Measurements from ENCODE around the gene HNRNPAB.
"Not testable (repeated sequence)": the region's sequence is repeated elsewhere in the genome, so short reads cannot be mapped to it uniquely, and the experiment has no call there.

Gene HNRNPAB

GRCh38 chr5:178241688-178242231 is 37.4 kb downstream of the HNRNPAB start:
- peak overlapping the region; percentile 96 for H3K27ac Mint-ChIP-seq
- CTCF ChIA-PET, result no interaction called here

GRCh38 chr5:178242416-178242815 is 38.1 kb downstream of the HNRNPAB start:
- DNase-seq, result no peak
- Mint-ChIP-seq H3K9me3 (no peaks in the 10 kb centered on the region), H3K27me3 (peaks cover 5% of the 10 kb centered on the region), H3K4me1 (peaks cover 57% of the 10 kb centered on the region), H3K4me3 (peak overlapping the region; percentile 36), H3K27ac (peak overlapping the region; percentile 79), H3K36me3 (no peaks in the 10 kb centered on the region)
- CTCF ChIA-PET, result no interaction called here

More at GRCh38 chr5:178241688-178242231, 37.4 kb downstream of the HNRNPAB start:
- H3K27me3 Mint-ChIP-seq, result peaks cover 3% of the 10 kb centered on the region
- peak overlapping the region; percentile 80 for H3K4me3 Mint-ChIP-seq
- no peak for DNase-seq
- no peaks in the 10 kb centered on the region for H3K36me3 Mint-ChIP-seq
- H3K4me1 Mint-ChIP-seq, result peaks cover 61% of the 10 kb centered on the region
- no peaks in the 10 kb centered on the region for H3K9me3 Mint-ChIP-seq

GRCh38 chr5:178244576-178244975 is 40.2 kb downstream of the HNRNPAB start:
- no peak for DNase-seq
- no peak overlapping the region for H3K27ac Mint-ChIP-seq
- peaks cover 5% of the 10 kb centered on the region for H3K27me3 Mint-ChIP-seq
- no peaks in the 10 kb centered on the region for H3K9me3 Mint-ChIP-seq
- no peak overlapping the region for H3K4me3 Mint-ChIP-seq
- peaks cover 57% of the 10 kb centered on the region for H3K4me1 Mint-ChIP-seq
- CTCF ChIA-PET, result interaction anchor here (1.7 kb wide), 1 partner anchor 10 kb away, joined by 6 read pairs; no protein-coding TSS in a partner anchor
- no peaks in the 10 kb centered on the region for H3K36me3 Mint-ChIP-seq

GRCh38 chr5:178245389-178245788 is 41.1 kb downstream of the HNRNPAB start:
- no peak for DNase-seq
- no peaks in the 10 kb centered on the region for H3K36me3 Mint-ChIP-seq
- H3K4me1 Mint-ChIP-seq, result peaks cover 58% of the 10 kb centered on the region
- H3K27me3 Mint-ChIP-seq, result peaks cover 5% of the 10 kb centered on the region
- CTCF ChIA-PET, result no interaction called here
- no peak overlapping the region for H3K4me3 Mint-ChIP-seq
- H3K27ac Mint-ChIP-seq, result no peak overlapping the region
- no peaks in the 10 kb centered on the region for H3K9me3 Mint-ChIP-seq

- Mint-ChIP-seq H3K27me3 (peaks cover 5% of the 10 kb centered on the region), H3K4me1 (peaks cover 52% of the 10 kb centered on the region), H3K4me3 (no peak overlapping the region), H3K27ac (peak overlapping the region; percentile 50), H3K36me3 (no peaks in the 10 kb centered on the region), H3K9me3 (no peaks in the 10 kb centered on the region)
- CTCF ChIA-PET, result no interaction called here
- DNase-seq, result no peak
Observed at GRCh38 chr5:178246624-178247279, 42.4 kb downstream of the HNRNPAB start.

GRCh38 chr5:178247481-178248456 is 43.4 kb downstream of the HNRNPAB start:
- H3K4me1 Mint-ChIP-seq, result peaks cover 45% of the 10 kb centered on the region
- no peaks in the 10 kb centered on the region for H3K9me3 Mint-ChIP-seq
- CTCF ChIA-PET, result interaction anchor here (1.2 to 1.5 kb wide), 2 partner anchors 9 to 33 kb away, joined by 3 read pairs; no protein-coding TSS in a partner anchor
- no peaks in the 10 kb centered on the region for H3K36me3 Mint-ChIP-seq
- H3K4me3 Mint-ChIP-seq, result no peak overlapping the region
- H3K27me3 Mint-ChIP-seq, result peaks cover 5% of the 10 kb centered on the region
- no peak for DNase-seq
- H3K27ac Mint-ChIP-seq, result no peak overlapping the region

GRCh38 chr5:178248750-178249149 is 44.4 kb downstream of the HNRNPAB start:
- H3K27me3 Mint-ChIP-seq, result peaks cover 5% of the 10 kb centered on the region
- H3K27ac Mint-ChIP-seq, result peak overlapping the region; percentile 83
- CTCF ChIA-PET, result interaction anchor here (1.5 kb wide), 1 partner anchor 10 kb away, joined by 3 read pairs; no protein-coding TSS in a partner anchor
- H3K4me1 Mint-ChIP-seq, result peaks cover 42% of the 10 kb centered on the region
- no peaks in the 10 kb centered on the region for H3K9me3 Mint-ChIP-seq
- no peak for DNase-seq
- H3K4me3 Mint-ChIP-seq, result no peak overlapping the region
- no peaks in the 10 kb centered on the region for H3K36me3 Mint-ChIP-seq

GRCh38 chr5:178249191-178249989 is 45.1 kb downstream of the HNRNPAB start:
- H3K9me3 Mint-ChIP-seq, result no peaks in the 10 kb centered on the region
- peak; percentile 59 for DNase-seq
- H3K4me1 Mint-ChIP-seq, result peaks cover 41% of the 10 kb centered on the region
- peak overlapping the region; percentile 83 for H3K27ac Mint-ChIP-seq
- H3K27me3 Mint-ChIP-seq, result peaks cover 5% of the 10 kb centered on the region
- no peaks in the 10 kb centered on the region for H3K36me3 Mint-ChIP-seq
- H3K4me3 Mint-ChIP-seq, result peak overlapping the region; percentile 38
- CTCF ChIA-PET, result interaction anchor here (1.5 kb wide), 1 partner anchor 11 kb away, joined by 3 read pairs; no protein-coding TSS in a partner anchor

- H3K4me1 Mint-ChIP-seq, result peaks cover 41% of the 10 kb centered on the region
- peak overlapping the region; percentile 67 for H3K27ac Mint-ChIP-seq
Observed at GRCh38 chr5:178250263-178250662, 45.9 kb downstream of the HNRNPAB start.

GRCh38 chr5:178252258-178252657 is 47.9 kb downstream of the HNRNPAB start:
- H3K36me3 Mint-ChIP-seq, result no peaks in the 10 kb centered on the region
- H3K4me1 Mint-ChIP-seq, result peaks cover 36% of the 10 kb centered on the region
- CTCF ChIA-PET, result interaction anchor here (1.2 to 2.0 kb wide), 2 partner anchors 14 to 17 kb away, joined by 3 to 7 read pairs; no protein-coding TSS in a partner anchor
- DNase-seq, result no peak
- peaks cover 5% of the 10 kb centered on the region for H3K27me3 Mint-ChIP-seq
- no peak overlapping the region for H3K27ac Mint-ChIP-seq
- H3K4me3 Mint-ChIP-seq, result no peak overlapping the region
- no peaks in the 10 kb centered on the region for H3K9me3 Mint-ChIP-seq

More at GRCh38 chr5:178250263-178250662, 45.9 kb downstream of the HNRNPAB start:
- CTCF ChIA-PET, result no interaction called here
- Mint-ChIP-seq H3K4me3 (no peak overlapping the region), H3K36me3 (no peaks in the 10 kb centered on the region), H3K9me3 (no peaks in the 10 kb centered on the region), H3K27me3 (peaks cover 6% of the 10 kb centered on the region)
- no peak for DNase-seq

- H3K27ac Mint-ChIP-seq, H3K4me3 Mint-ChIP-seq, CTCF ChIA-PET, H3K36me3 Mint-ChIP-seq, H3K27me3 Mint-ChIP-seq, DNase-seq, H3K9me3 Mint-ChIP-seq: not testable (repeated sequence)
- peaks cover 26% of the 10 kb centered on the region for H3K4me1 Mint-ChIP-seq
Observed at GRCh38 chr5:178253632-178254031, 49.3 kb downstream of the HNRNPAB start.

- no peak for DNase-seq
- H3K36me3 Mint-ChIP-seq, result no peaks in the 10 kb centered on the region
- peaks cover 5% of the 10 kb centered on the region for H3K4me1 Mint-ChIP-seq
- CTCF ChIA-PET, result interaction anchor here (0.7 to 1.0 kb wide), 2 partner anchors 362 to 1237 kb away, joined by 3 read pairs; no protein-coding TSS in a partner anchor
- no peak overlapping the region for H3K4me3 Mint-ChIP-seq
- no peak overlapping the region for H3K27ac Mint-ChIP-seq
- H3K9me3 Mint-ChIP-seq, result no peaks in the 10 kb centered on the region
- H3K27me3 Mint-ChIP-seq, result peaks cover 15% of the 10 kb centered on the region
Observed at GRCh38 chr5:178256746-178257145, 52.4 kb downstream of the HNRNPAB start.

- CTCF ChIA-PET, result interaction anchor here (1.0 kb wide), 1 partner anchor 1236 kb away, joined by 3 read pairs; no protein-coding TSS in a partner anchor
- Mint-ChIP-seq H3K4me1 (peaks cover 5% of the 10 kb centered on the region), H3K4me3 (no peak overlapping the region), H3K36me3 (no peaks in the 10 kb centered on the region), H3K9me3 (no peaks in the 10 kb centered on the region), H3K27ac (no peak overlapping the region), H3K27me3 (peaks cover 19% of the 10 kb centered on the region)
- DNase-seq, result no peak
Observed at GRCh38 chr5:178257650-178258049, 53.3 kb downstream of the HNRNPAB start.

Data from activated naive CD4-positive, alpha-beta T cell treated with anti-CD3 and anti-CD28 coated beads, Interleukin-2, amount 10 ng/mL, durations not matched to agents 7 days and 5 days (primary cell).